ENCODE results near the gene GRIN3A. TPM values are rescaled to one million over a fixed set of nuclear protein-coding genes. Genes with fewer than 3 reads are reported as not detected.
A peak's percentile ranks its signal among the peaks of the same experiment; 100 is the strongest.

GRIN3A gene
- total and polyA plus RNA-seq, 9 of the 15 experiments (the other 6 are each of a cell fraction or from before 2014, with no cell fraction given) = 0.01 to 0.03 TPM; not detected in 7

- H3K27ac ChIP-seq (ENCODE audit: extremely low read depth, low read depth, low read length) = no peak overlapping the region
- H4K20me1 ChIP-seq (replicated peaks; ENCODE audit: control insufficient read depth, insufficient read depth, low read length) = no peaks in the 10 kb centered on the region
- no peak overlapping the region for H3K4me2 ChIP-seq (ENCODE audit: insufficient read depth, low read length)
- H3K9ac ChIP-seq (ENCODE audit: insufficient read depth in 1 of 2, low read depth in 2 of 2, low read length in 2 of 2) = no peak overlapping the region
- H3K27me3 ChIP-seq (ENCODE audit: control insufficient read depth in 2 of 2, insufficient read depth in 2 of 2, low read length in 2 of 2) = peaks cover 0 to 13% of the 10 kb centered on the region in 2 experiments; a peak in 1 of 5 replicates
- no peaks in the 10 kb centered on the region; a peak in 1 of 5 replicates for H3K4me1 ChIP-seq (replicated peaks in 1 of 2; ENCODE audit: control insufficient read depth in 2 of 2, insufficient read depth in 2 of 2, low read length in 2 of 2)
- intact Hi-C loops (cut with micrococcal nuclease) (loop anchor here (5.0 kb wide), 1 partner anchor 411 kb away; no protein-coding TSS in a partner anchor), in situ Hi-C loops (cut with MboI) (loop anchor here (25.0 kb wide), 1 partner anchor 816 kb away; no protein-coding TSS in a partner anchor)
- H3K36me3 ChIP-seq (ENCODE audit: control insufficient read depth, insufficient read depth, low read length) = no peaks in the 10 kb centered on the region
- H2AFZ ChIP-seq (ENCODE audit: low read depth, low read length) = no peak overlapping the region
- H3K9me3 ChIP-seq (replicated peaks; ENCODE audit: control insufficient read depth, insufficient read depth, low read depth, low read length) = no peaks in the 10 kb centered on the region
- TF ChIP-seq ZNF316 (IDR thresholded peaks at IDR 0.05) = peak; percentile 57; the same call in 1 of the 2 replicates
- TF ChIP-seq IRF1 (CRISPR knock-in tag; IDR thresholded peaks at IDR 0.05; ENCODE audit: borderline replicate concordance) = no peak
- no peak for TF ChIP-seq DEAF1 (CRISPR knock-in tag; IDR thresholded peaks at IDR 0.05)
- TF ChIP-seq GMEB1 (CRISPR knock-in tag; IDR thresholded peaks at IDR 0.05) = no peak
- TF ChIP-seq C11orf30 (IDR thresholded peaks at IDR 0.05; ENCODE audit: low read depth) = peak; percentile 11; the same call in 1 of the 2 replicates
- peak; percentile 46 for TF ChIP-seq MAFF (IDR thresholded peaks at IDR 0.05; ENCODE audit: low read length)
- no peak for TF ChIP-seq IFI16 (CRISPR knock-in tag; IDR thresholded peaks at IDR 0.05)
- no peak for TF ChIP-seq SAFB2 (IDR thresholded peaks at IDR 0.05; ENCODE audit: borderline replicate concordance, low read depth, low read length, severe bottlenecking)
- TF ChIP-seq NFXL1 (CRISPR knock-in tag; IDR thresholded peaks at IDR 0.05) = no peak
- TF ChIP-seq MAFK (IDR thresholded peaks at IDR 0.05; ENCODE audit: low read length) = peak; percentile 60; the same call in 1 of the 2 replicates
- no peak overlapping the region for H3K4me3 ChIP-seq
- DNase-seq (ENCODE audit: extremely low read depth in 1 of 4, low spot score in 3 of 4) (no peak), FAIRE-seq (no peak), ATAC-seq (no peak)
- ChIA-PET CTCF (ENCODE audit: low intra/inter-chr PET ratio) (no interaction called here), POLR2A (interaction anchor here (0.6 kb wide), 1 partner anchor 69 kb away, joined by 3 read pairs; no protein-coding TSS in a partner anchor)
- no TSS peak for BruUV-seq (replicated peaks)
- no peaks in the 10 kb centered on the region for H3K79me2 ChIP-seq (ENCODE audit: control insufficient read depth, insufficient read depth, low read length)
- no peaks in the 10 kb centered on the region for H3K9me1 ChIP-seq (ENCODE audit: control insufficient read depth, insufficient read depth, low read length)
These were observed 210.4 kb downstream of the GRIN3A start for GRCh38 chr9:101528015-101528414.
